Measurements from ENCODE around the gene ARHGAP10. TPM values are rescaled to one million over a fixed set of nuclear protein-coding genes. Genes with fewer than 3 reads are reported as not detected.

ARHGAP10 gene
- polyA plus RNA-seq, 1 experiment: 31.1 TPM

DNA sequence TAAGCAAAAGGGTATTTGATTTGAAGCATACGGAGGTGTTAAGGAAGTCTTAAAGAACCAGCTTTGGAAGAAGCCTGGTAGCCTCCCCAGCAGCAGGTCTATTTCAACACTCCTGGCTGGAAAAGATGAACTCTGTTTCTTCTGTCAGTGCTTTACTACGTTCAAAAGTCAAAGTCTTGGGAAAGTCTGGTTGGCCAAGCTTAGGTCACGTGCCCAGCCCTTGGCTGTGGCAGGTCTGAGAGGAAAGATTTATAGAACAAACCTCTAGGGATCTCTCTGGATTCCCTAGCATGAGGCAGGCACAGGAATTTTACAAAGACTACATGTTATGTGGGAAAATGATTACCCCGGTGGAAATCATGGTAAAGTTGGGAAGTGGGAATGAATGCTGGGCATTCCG lies 8.6 kb upstream of the ARHGAP10 start:
- ChIA-PET POLR2A (no interaction called here), CTCF (interaction anchor here (3.2 kb wide), 1 partner anchor 143 kb away, joined by 27 read pairs; no protein-coding TSS in a partner anchor)
- Histone ChIP-seq H3K27ac (ENCODE audit: low read depth, low read length) (no peak overlapping the region), H3K9me3 (ENCODE audit: control insufficient read depth, insufficient read depth, low read length) (no peaks in the 10 kb centered on the region), H3K27me3 (ENCODE audit: control insufficient read depth, insufficient read depth, low read length) (no peaks in the 10 kb centered on the region), H3K4me3 (ENCODE audit: low read depth, low read length) (no peak overlapping the region)
- DNase-seq (ENCODE audit: low read depth, low spot score): no peak
- TF ChIP-seq, protein P1, sequence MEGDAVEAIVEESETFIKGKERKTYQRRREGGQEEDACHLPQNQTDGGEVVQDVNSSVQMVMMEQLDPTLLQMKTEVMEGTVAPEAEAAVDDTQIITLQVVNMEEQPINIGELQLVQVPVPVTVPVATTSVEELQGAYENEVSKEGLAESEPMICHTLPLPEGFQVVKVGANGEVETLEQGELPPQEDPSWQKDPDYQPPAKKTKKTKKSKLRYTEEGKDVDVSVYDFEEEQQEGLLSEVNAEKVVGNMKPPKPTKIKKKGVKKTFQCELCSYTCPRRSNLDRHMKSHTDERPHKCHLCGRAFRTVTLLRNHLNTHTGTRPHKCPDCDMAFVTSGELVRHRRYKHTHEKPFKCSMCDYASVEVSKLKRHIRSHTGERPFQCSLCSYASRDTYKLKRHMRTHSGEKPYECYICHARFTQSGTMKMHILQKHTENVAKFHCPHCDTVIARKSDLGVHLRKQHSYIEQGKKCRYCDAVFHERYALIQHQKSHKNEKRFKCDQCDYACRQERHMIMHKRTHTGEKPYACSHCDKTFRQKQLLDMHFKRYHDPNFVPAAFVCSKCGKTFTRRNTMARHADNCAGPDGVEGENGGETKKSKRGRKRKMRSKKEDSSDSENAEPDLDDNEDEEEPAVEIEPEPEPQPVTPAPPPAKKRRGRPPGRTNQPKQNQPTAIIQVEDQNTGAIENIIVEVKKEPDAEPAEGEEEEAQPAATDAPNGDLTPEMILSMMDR (IDR thresholded peaks at IDR 0.05; ENCODE audit: low read depth, low read length): no peak

DNA sequence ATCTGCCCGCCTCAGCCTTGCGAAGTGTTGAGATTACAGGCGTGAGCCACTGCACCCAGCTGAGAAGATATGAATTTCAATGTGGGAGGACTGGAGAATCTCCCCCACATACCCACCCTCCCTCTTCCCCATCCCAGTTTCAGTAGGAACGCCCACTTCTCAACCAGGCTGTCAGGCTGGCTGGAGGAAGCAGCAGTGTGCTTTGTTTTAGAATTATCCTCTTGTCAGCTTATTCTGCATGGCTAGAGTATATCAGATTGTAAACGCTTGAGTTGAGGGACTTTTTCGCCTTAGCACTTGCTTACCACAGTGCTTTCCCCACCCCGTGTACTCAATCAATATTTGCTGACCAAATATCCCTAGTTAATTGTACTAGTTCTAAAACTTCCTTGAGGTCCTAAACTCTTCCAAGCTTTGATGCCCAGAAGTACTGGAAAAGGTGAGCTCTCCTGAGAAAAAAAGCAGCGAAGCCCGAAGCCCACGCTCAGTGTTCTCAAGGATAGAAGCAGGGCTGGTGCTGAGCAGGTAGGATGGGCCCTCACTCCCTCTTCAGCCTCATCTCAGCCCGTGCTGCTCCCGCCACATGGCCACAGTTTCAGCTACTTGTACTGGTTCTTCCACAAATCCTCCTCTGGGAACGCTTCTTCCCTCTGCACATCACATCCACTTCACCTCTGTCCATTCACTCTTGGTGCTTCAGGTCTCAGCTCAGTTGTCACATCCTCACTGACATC lies 7.3 kb upstream of the ARHGAP10 start:
- Histone ChIP-seq H3K9me3 (ENCODE audit: control insufficient read depth, insufficient read depth, low read length) (no peaks in the 10 kb centered on the region), H3K27me3 (ENCODE audit: control insufficient read depth, insufficient read depth, low read length) (no peaks in the 10 kb centered on the region), H3K27ac (ENCODE audit: low read depth, low read length) (no peak overlapping the region), H3K4me3 (ENCODE audit: low read depth, low read length) (no peak overlapping the region)
- POLR2A ChIA-PET: no interaction called here
- TF ChIP-seq, protein P1 (IDR thresholded peaks at IDR 0.05; ENCODE audit: low read depth, low read length): no peak
- DNase-seq (ENCODE audit: low read depth, low spot score): no peak
- CTCF ChIA-PET: interaction anchor here (0.8 to 4.0 kb wide), 3 partner anchors 16 to 206 kb away, joined by 3 to 31 read pairs (median 4); no protein-coding TSS in a partner anchor

DNA sequence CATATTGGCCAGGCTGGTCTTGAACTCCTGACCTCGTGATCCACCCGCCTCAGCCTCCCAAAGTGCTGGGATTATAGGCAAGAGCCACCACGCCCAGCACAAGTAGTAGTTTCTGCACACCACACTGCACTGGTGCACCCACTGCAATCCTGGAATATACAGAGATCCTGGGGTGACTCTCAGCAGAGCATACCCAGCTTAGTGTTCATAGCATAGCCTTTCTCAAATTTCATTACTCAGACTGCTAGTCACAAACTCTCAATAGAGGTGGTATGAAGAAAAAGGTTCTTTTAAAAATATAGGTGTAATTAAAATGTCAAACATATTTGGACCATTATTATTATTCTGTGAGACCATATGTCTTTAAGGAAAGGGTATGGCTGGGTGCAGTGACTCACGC lies 6.2 kb upstream of the ARHGAP10 start:
- CTCF ChIA-PET: interaction anchor here (4.0 kb wide), 1 partner anchor 141 kb away, joined by 31 read pairs; no protein-coding TSS in a partner anchor
- Histone ChIP-seq H3K27ac (ENCODE audit: low read depth, low read length) (no peak overlapping the region), H3K27me3 (ENCODE audit: control insufficient read depth, insufficient read depth, low read length) (no peaks in the 10 kb centered on the region), H3K4me3 (ENCODE audit: low read depth, low read length) (no peak overlapping the region), H3K9me3 (ENCODE audit: control insufficient read depth, insufficient read depth, low read length) (no peaks in the 10 kb centered on the region)
- DNase-seq (ENCODE audit: low read depth, low spot score): no peak
- TF ChIP-seq, protein P1 (IDR thresholded peaks at IDR 0.05; ENCODE audit: low read depth, low read length): no peak
- POLR2A ChIA-PET: no interaction called here

DNA sequence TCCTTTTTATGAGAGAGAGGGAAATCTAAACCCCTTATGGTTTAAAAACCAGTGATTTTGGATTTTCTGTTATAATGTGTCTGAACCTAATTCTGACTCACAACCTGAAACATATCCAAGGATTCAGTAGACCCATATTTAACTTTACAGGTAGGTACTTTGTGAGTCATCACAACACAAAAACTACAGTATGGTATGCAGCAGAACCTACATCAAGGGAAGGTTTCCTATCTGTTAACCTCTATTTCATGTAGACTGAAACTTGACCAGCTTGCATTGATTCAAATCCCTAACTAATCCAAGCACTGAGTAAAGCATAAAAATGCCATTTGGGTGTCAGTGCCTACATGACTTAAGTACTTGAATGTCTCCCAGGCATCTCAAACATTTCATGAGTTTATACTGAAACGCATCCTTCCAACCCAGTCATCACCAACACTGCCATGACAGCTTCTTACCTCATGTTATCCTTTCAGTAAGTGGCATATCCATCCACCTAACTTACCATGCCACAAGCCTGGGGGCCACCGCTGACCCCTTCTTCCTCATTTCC lies 4.3 kb upstream of the ARHGAP10 start:
- TF ChIP-seq, protein P1 (IDR thresholded peaks at IDR 0.05; ENCODE audit: low read depth, low read length): no peak
- no peak for DNase-seq (ENCODE audit: low read depth, low spot score)
- H3K4me3 ChIP-seq (ENCODE audit: low read depth, low read length): no peak overlapping the region
- H3K27ac ChIP-seq (ENCODE audit: low read depth, low read length): no peak overlapping the region
- ChIA-PET CTCF (interaction anchor here (4.0 kb wide), 1 partner anchor 139 kb away, joined by 31 read pairs; no protein-coding TSS in a partner anchor), POLR2A (no interaction called here)
- no peaks in the 10 kb centered on the region for H3K9me3 ChIP-seq (ENCODE audit: control insufficient read depth, insufficient read depth, low read length)
- H3K27me3 ChIP-seq (ENCODE audit: control insufficient read depth, insufficient read depth, low read length): no peaks in the 10 kb centered on the region

DNA sequence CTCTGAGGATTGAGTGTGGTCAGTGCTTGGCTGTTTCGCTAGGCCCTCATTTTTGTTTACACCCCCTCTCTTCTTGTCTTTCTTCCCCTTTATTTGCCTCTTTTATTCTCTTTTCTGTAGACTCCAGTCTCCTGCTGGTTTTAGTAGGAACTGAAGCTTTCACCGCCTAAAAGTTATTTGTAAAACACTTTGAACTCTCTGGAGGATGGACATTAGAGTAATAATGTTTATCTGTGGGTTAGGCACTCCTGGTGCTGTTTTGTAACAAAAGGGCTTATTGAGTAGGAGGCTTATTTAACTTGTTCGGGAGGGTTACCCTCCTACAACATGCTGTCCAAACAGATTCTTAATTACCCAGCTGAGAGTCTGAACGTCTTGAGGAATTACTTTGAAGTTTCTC lies 1.6 kb upstream of the ARHGAP10 start:
- no peak overlapping the region for H3K4me3 ChIP-seq (ENCODE audit: low read depth, low read length)
- no peak for DNase-seq (ENCODE audit: low read depth, low spot score)
- ChIA-PET POLR2A (interaction anchor here (0.7 kb wide), 1 partner anchor 238 kb away, joined by 4 read pairs; no protein-coding TSS in a partner anchor), CTCF (interaction anchor here (6.6 kb wide), 1 partner anchor 136 kb away, joined by 83 read pairs; no protein-coding TSS in a partner anchor)
- TF ChIP-seq, protein P1 (IDR thresholded peaks at IDR 0.05; ENCODE audit: low read depth, low read length): peak; percentile 27
- H3K27me3 ChIP-seq (ENCODE audit: control insufficient read depth, insufficient read depth, low read length): no peaks in the 10 kb centered on the region
- no peak overlapping the region for H3K27ac ChIP-seq (ENCODE audit: low read depth, low read length)
- no peaks in the 10 kb centered on the region for H3K9me3 ChIP-seq (ENCODE audit: control insufficient read depth, insufficient read depth, low read length)
